CD4-positive, alpha-beta T cell treated with Interleukin-6 for 4 hours (primary cell): ENCODE measurements around the gene ANKIB1.
A peak's percentile ranks its signal among the peaks of the same experiment; 100 is the strongest.
"Not testable (repeated sequence)": the region's sequence is repeated elsewhere in the genome, so short reads cannot be mapped to it uniquely, and the experiment has no call there.

ENCODE experiments used
- DNase-seq: peaks from one replicate; pipeline ENCODE4 v3.0.0-alpha.2; 2020; ENCODE audit warnings: mixed read lengths

ANKIB1 gene

GRCh38 chr7:92335574-92335973, 89.8 kb downstream of the ANKIB1 start:
- no peak for DNase-seq

GRCh38 chr7:92336662-92337340, 91.0 kb downstream of the ANKIB1 start:
- DNase-seq = no peak

- no peak for DNase-seq
Observed at GRCh38 chr7:92340016-92340415, 94.2 kb downstream of the ANKIB1 start.

- DNase-seq = no peak
Observed at GRCh38 chr7:92343714-92344113, 97.9 kb downstream of the ANKIB1 start.

- DNase-seq = no peak
Observed at GRCh38 chr7:92352009-92352408, 106.2 kb downstream of the ANKIB1 start.

- no peak for DNase-seq
Observed at GRCh38 chr7:92354214-92354613, 108.4 kb downstream of the ANKIB1 start.

GRCh38 chr7:92356406-92356805, 110.6 kb downstream of the ANKIB1 start:
- no peak for DNase-seq

- DNase-seq = no peak
Observed at GRCh38 chr7:92357260-92357659, 111.5 kb downstream of the ANKIB1 start.

GRCh38 chr7:92359179-92359578, 113.4 kb downstream of the ANKIB1 start:
- not testable (repeated sequence) for DNase-seq

GRCh38 chr7:92359801-92360200, 114.0 kb downstream of the ANKIB1 start:
- no peak for DNase-seq

GRCh38 chr7:92360387-92360786, 114.6 kb downstream of the ANKIB1 start:
- DNase-seq = no peak

- DNase-seq = no peak
Observed at GRCh38 chr7:92362131-92362530, 116.4 kb downstream of the ANKIB1 start.

- DNase-seq = no peak
Observed at GRCh38 chr7:92366730-92367129, 121.0 kb downstream of the ANKIB1 start.

- no peak for DNase-seq
Observed at GRCh38 chr7:92368741-92369140, 123.0 kb downstream of the ANKIB1 start.

GRCh38 chr7:92375013-92375412, 129.2 kb downstream of the ANKIB1 start:
- DNase-seq = no peak

GRCh38 chr7:92391071-92391470, 145.3 kb downstream of the ANKIB1 start:
- no peak for DNase-seq

- no peak for DNase-seq
Observed at GRCh38 chr7:92397542-92397941, 151.8 kb downstream of the ANKIB1 start.

GRCh38 chr7:92400013-92400412, 154.2 kb downstream of the ANKIB1 start:
- DNase-seq = no peak

GRCh38 chr7:92402920-92403759, 157.4 kb downstream of the ANKIB1 start:
- no peak for DNase-seq

- no peak for DNase-seq
Observed at GRCh38 chr7:92403760-92404074, 157.9 kb downstream of the ANKIB1 start.

- DNase-seq = peak; percentile 25
Observed at GRCh38 chr7:92404170-92404614, 158.4 kb downstream of the ANKIB1 start.

- DNase-seq = no peak
Observed at GRCh38 chr7:92409357-92409756, 163.6 kb downstream of the ANKIB1 start.

GRCh38 chr7:92410162-92410561, 164.4 kb downstream of the ANKIB1 start:
- not testable (repeated sequence) for DNase-seq

GRCh38 chr7:92412745-92413144, 167.0 kb downstream of the ANKIB1 start:
- no peak for DNase-seq
